ENCODE data around the gene SPTB. TPM values are rescaled to one million over a fixed set of nuclear protein-coding genes. Genes with fewer than 3 reads are reported as not detected.

The SPTB gene
- total RNA-seq, 1 donor from 2014 or later = 93.1 TPM

Small RNA genes lying within 50 kb of the gene (microRNA-seq; reads per million reads assigned to microRNA genes)
- not detected for gene MIR7855 (ENCODE audit: borderline number of aligned reads)

Other genes starting within 250 kb of the SPTB start
- gene PLEKHG3, start 175.5 kb downstream of the SPTB start, total RNA-seq = 22.0 TPM
- gene CHURC1, start 34.5 kb upstream of the SPTB start, total RNA-seq = 91.3 TPM
- not detected for gene GPX2, start 62.8 kb upstream of the SPTB start, total RNA-seq
- 9.0 TPM for gene RAB15, start 92.4 kb upstream of the SPTB start, total RNA-seq
- 18.1 TPM for gene FNTB, start 107.0 kb upstream of the SPTB start, total RNA-seq
- 85.9 TPM for gene MAX, start 222.6 kb upstream of the SPTB start, total RNA-seq

All from left ventricle myocardium superior (tissue), 1 donor.